HL-60 (cell line): ENCODE data around the gene GALNT17.

Experiments used
- CTCF ChIP-seq: IDR thresholded peaks from one replicate; pipeline ENCODE4 v1.5.1; 2011; ENCODE audit warnings: low read length, control low read depth, inconsistent platforms; ENCODE audit not compliant: insufficient read depth
- GABPA ChIP-seq: IDR thresholded peaks from 2 replicates; pipeline ENCODE4 v1.6.1; 2012; ENCODE audit warnings: low read depth
- POLR2AphosphoS5 ChIP-seq: IDR thresholded peaks from 2 replicates; pipeline ENCODE4 v1.6.1; 2012; ENCODE audit warnings: low read depth
- SPI1 ChIP-seq: IDR thresholded peaks from 2 replicates; pipeline ENCODE4 v1.6.1; 2012; ENCODE audit warnings: low read depth, mild to moderate bottlenecking, borderline replicate concordance

GRCh38 chr7:71264005-71264404 lies 132.1 kb downstream of the GALNT17 start:
- TF ChIP-seq CTCF (no peak), POLR2AphosphoS5 (no peak), SPI1 (no peak), GABPA (no peak)
